ENCODE measurements around the gene LINC01488.

GRCh38 chr11:69479591-69480271 is 1.7 kb upstream of the LINC01488 start:
- TF ChIP-seq ZNF274 (IDR thresholded peaks at IDR 0.05; ENCODE audit: low read depth, low read length) (no peak), SUZ12 (IDR thresholded peaks at IDR 0.05; ENCODE audit: extremely low read depth, insufficient read depth, insufficient read length) (no peak), YY1 (IDR thresholded peaks at IDR 0.05; ENCODE audit: insufficient read depth, insufficient read length) (no peak)
